ENCODE data around the gene UPK1B.
"Not testable (repeated sequence)": the region's sequence is repeated elsewhere in the genome, so short reads cannot be mapped to it uniquely, and the experiment has no call there.

Gene UPK1B

DNA sequence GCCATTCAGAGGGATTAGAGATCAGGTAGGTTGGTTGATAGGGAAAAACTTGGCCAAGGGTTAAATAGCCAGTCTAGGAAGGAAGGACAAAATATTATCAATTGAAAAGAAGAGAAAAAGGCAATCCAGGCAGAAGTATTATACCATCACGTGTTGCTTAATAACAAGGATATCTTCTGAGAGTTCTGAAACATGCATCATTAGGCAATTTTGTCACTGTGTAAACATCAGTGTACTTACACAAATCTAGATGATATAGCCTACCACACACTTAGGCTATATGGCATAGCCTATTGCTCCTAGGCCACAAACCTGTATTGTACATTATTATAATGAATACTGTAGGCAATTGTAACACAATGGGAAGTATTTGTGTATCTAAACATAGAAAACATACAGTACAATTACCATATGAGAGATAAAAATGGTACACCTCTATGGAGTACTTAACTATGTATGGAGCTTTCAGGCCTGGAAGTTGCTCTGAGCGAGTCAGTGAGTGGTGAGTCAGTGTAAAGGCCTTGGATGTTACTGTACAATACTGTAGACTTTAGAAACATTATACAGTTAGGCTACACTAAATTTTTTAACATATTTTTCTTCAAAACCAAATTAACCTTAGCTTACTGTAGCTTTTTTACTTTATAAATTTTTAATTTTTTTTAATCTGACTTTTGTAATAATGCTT lies 24.8 kb upstream of the UPK1B start:
- peaks cover 11% of the 10 kb centered on the region for H3K4me1 ChIP-seq (ENCODE audit: control insufficient read depth, insufficient read depth, low read length)
- no peaks in the 10 kb centered on the region for H3K27me3 ChIP-seq (ENCODE audit: control insufficient read depth, insufficient read depth, low read length)
- no peaks in the 10 kb centered on the region for H3K9me3 ChIP-seq (ENCODE audit: control insufficient read depth, low read length)
- no peak overlapping the region for H3K4me3 ChIP-seq (ENCODE audit: low read length)
- H3K36me3 ChIP-seq (ENCODE audit: control insufficient read depth, insufficient read depth, low read length): no peaks in the 10 kb centered on the region
- no peak overlapping the region for H3K9ac ChIP-seq (ENCODE audit: low read length)

DNA sequence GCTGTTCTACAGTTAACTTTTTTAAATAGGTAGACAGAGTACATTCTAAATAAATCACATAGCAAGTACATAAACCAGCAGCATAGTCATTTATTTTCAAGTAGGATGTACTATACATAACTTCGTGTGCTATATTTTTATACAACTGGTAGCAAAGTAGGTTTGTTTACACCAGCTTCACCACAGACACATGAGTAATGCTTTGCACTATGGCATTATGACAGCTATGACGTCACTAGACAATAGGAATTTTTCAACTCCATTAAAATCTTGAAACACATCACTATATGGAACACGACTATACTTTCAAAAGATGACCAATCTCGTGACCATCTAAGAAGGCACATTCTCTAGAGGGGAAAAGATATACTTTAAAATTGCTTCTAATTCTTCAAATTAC lies 23.9 kb upstream of the UPK1B start:
- Histone ChIP-seq H3K4me1 (ENCODE audit: control insufficient read depth, insufficient read depth, low read length) (peaks cover 11% of the 10 kb centered on the region), H3K9me3 (ENCODE audit: control insufficient read depth, low read length) (no peaks in the 10 kb centered on the region), H3K27me3 (ENCODE audit: control insufficient read depth, insufficient read depth, low read length) (no peaks in the 10 kb centered on the region), H3K36me3 (ENCODE audit: control insufficient read depth, insufficient read depth, low read length) (no peaks in the 10 kb centered on the region), H3K4me3 (ENCODE audit: low read length) (no peak overlapping the region), H3K9ac (ENCODE audit: low read length) (no peak overlapping the region)

DNA sequence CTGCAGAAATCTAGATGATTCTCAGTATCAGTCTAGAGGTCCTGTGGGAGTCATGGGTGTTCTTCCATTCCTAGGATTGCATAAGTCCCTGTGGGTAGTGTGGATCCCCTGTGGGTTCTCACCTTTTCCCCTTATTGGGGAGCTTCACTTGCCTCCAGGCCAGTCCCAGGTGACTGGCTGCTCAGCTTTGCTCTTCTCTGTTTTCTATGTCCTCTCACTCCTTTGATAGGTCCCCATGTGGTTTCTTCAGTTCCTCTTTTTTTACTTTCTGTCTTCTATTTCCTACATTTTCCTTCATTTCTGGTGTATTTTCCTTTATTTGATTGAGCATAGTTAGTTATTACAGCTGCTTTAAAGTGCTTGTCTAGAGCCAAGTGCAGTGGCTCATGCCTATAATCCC lies 16.5 kb upstream of the UPK1B start:
- Histone ChIP-seq H3K4me1 (ENCODE audit: control insufficient read depth, insufficient read depth, low read length) (no peaks in the 10 kb centered on the region), H3K27me3 (ENCODE audit: control insufficient read depth, insufficient read depth, low read length) (no peaks in the 10 kb centered on the region), H3K4me3 (ENCODE audit: low read length) (no peak overlapping the region), H3K9ac (ENCODE audit: low read length) (no peak overlapping the region), H3K9me3 (ENCODE audit: control insufficient read depth, low read length) (no peaks in the 10 kb centered on the region), H3K36me3 (ENCODE audit: control insufficient read depth, insufficient read depth, low read length) (no peaks in the 10 kb centered on the region)

DNA sequence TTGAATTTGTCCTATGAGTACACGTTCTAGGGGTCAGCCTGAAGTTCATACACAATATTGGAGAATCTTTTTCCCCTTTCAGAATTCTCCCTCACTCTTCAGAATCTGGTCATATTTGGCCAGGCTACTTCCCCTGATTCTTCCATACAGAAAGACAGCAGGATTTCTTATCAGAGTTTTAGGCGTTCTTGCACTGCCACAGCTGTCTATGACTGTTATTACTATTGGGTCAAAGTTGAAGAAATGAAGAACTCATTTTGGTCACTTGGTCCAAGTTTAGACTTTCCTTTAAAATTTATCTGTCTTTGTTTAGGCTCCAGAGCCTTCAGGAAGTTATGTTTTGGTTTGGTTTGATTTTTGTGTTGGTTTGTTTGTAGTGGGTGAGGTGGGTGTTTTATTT lies 15.4 kb upstream of the UPK1B start:
- no peaks in the 10 kb centered on the region for H3K27me3 ChIP-seq (ENCODE audit: control insufficient read depth, insufficient read depth, low read length)
- no peaks in the 10 kb centered on the region for H3K4me1 ChIP-seq (ENCODE audit: control insufficient read depth, insufficient read depth, low read length)
- no peaks in the 10 kb centered on the region for H3K9me3 ChIP-seq (ENCODE audit: control insufficient read depth, low read length)
- no peak overlapping the region for H3K9ac ChIP-seq (ENCODE audit: low read length)
- no peaks in the 10 kb centered on the region for H3K36me3 ChIP-seq (ENCODE audit: control insufficient read depth, insufficient read depth, low read length)
- H3K4me3 ChIP-seq (ENCODE audit: low read length): no peak overlapping the region

DNA sequence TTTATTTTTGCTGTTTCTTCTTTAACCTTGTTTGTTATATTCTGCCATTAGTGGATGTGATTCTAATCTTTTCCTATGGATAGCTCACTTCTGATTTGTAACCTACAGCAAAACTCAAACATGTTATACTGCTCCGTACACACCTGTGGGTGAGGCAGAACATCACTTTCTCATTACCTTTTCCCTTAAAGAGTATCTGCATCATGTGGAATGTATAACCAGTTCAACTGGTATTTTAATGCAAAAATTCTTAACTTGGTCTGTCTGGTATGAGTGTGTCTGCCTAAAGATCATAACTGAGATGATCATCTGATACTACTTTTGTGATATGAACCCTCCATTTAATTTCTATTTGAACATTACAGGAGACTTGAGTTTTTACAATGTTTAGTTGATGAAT lies 13.0 kb upstream of the UPK1B start:
- Histone ChIP-seq H3K9ac (ENCODE audit: low read length) (no peak overlapping the region), H3K9me3 (ENCODE audit: control insufficient read depth, low read length) (no peaks in the 10 kb centered on the region), H3K27me3 (ENCODE audit: control insufficient read depth, insufficient read depth, low read length) (no peaks in the 10 kb centered on the region), H3K4me1 (ENCODE audit: control insufficient read depth, insufficient read depth, low read length) (no peaks in the 10 kb centered on the region), H3K4me3 (ENCODE audit: low read length) (no peak overlapping the region), H3K36me3 (ENCODE audit: control insufficient read depth, insufficient read depth, low read length) (no peaks in the 10 kb centered on the region)

DNA sequence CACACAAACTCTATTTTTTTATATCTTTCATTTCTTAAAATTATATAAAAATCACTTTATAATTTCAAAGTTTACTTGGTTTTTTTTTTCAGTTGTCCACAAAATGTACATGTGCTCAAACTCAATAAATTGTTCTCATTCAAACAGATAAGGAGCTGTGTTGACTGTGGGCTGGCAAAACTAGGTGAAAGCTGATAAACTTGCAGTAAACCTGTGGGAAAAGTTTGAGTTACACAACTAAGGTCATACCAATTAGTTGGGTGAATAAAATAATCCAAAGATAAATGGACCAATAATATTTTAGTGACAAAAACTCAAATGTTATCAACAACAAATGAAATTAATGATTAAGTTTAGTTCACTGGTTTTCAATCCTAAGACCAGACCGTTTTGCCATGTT lies 12.6 kb upstream of the UPK1B start:
- no peaks in the 10 kb centered on the region for H3K4me1 ChIP-seq (ENCODE audit: control insufficient read depth, insufficient read depth, low read length)

DNA sequence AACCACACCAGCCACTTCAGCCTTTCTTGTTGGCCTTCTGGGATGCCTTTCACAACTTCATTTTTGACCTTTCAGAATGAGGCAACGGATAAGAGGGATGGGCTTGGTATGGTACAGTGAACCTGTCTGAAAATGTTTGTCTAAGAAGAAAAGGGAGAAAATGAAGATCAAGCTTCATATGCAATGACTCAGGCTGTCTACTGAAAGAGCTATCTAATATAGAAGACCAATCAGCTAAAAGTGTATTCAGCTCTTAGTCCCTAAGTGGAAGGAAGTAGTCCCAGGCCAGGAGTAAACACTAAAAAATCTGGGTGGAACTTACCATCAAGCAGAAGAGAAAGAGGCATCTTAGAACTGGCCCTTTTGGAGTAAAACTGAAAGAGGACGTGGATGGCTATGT lies 12.2 kb upstream of the UPK1B start:
- no peaks in the 10 kb centered on the region for H3K36me3 ChIP-seq (ENCODE audit: control insufficient read depth, insufficient read depth, low read length)
- H3K9ac ChIP-seq (ENCODE audit: low read length): no peak overlapping the region
- H3K9me3 ChIP-seq (ENCODE audit: control insufficient read depth, low read length): no peaks in the 10 kb centered on the region
- no peak overlapping the region for H3K4me3 ChIP-seq (ENCODE audit: low read length)
- no peaks in the 10 kb centered on the region for H3K4me1 ChIP-seq (ENCODE audit: control insufficient read depth, insufficient read depth, low read length)
- H3K27me3 ChIP-seq (ENCODE audit: control insufficient read depth, insufficient read depth, low read length): no peaks in the 10 kb centered on the region

More for the DNA sequence above, 12.6 kb upstream of the UPK1B start:
- no peaks in the 10 kb centered on the region for H3K27me3 ChIP-seq (ENCODE audit: control insufficient read depth, insufficient read depth, low read length)
- no peaks in the 10 kb centered on the region for H3K9me3 ChIP-seq (ENCODE audit: control insufficient read depth, low read length)
- H3K4me3 ChIP-seq (ENCODE audit: low read length): no peak overlapping the region
- H3K9ac ChIP-seq (ENCODE audit: low read length): no peak overlapping the region
- H3K36me3 ChIP-seq (ENCODE audit: control insufficient read depth, insufficient read depth, low read length): no peaks in the 10 kb centered on the region

DNA sequence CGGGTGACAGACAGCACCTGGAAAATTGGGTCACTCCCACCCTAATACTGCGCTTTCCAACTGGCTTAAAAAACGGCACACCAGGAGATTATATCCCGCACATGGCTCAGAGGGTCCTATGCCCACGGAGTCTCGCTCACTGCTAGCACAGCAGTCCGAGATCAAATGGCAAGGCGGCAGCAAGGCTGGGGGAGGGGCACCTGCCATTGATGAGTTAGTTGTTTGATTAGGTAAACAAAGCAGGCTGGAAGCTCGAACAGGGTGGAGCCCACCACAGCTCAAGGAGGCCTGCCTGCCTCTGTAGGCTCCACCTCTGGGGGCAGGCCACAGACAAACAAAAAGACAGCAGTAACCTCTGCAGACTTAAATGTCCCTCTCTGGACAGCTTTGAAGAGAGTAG lies 8.7 kb upstream of the UPK1B start:
- H3K4me3 ChIP-seq (ENCODE audit: low read length); H3K36me3 ChIP-seq (ENCODE audit: control insufficient read depth, insufficient read depth, low read length); H3K9me3 ChIP-seq (ENCODE audit: control insufficient read depth, low read length); H3K9ac ChIP-seq (ENCODE audit: low read length); H3K4me1 ChIP-seq (ENCODE audit: control insufficient read depth, insufficient read depth, low read length); H3K27me3 ChIP-seq (ENCODE audit: control insufficient read depth, insufficient read depth, low read length): not testable (repeated sequence)

DNA sequence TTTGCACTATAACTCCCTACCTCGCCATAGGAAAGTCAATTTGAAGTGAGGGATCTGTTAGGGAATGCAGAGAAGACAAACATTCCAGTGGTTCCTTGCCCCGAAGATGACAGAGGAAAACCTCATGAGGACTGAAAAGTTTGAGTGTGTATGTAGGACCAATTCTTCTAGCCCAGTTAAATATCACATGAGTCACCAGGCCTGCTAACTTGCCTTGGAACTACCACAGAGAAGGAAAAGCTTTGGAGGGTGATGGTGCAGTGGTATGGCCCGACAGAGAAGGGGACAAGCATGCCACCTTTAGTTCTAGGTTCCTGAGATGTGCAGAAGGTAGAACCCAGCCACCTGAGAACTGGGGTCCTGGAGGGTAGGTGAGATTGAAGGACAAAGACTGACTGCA lies 2.6 kb upstream of the UPK1B start:
- no peak overlapping the region for H3K4me3 ChIP-seq (ENCODE audit: low read length)
- peaks cover 4% of the 10 kb centered on the region for H3K4me1 ChIP-seq (ENCODE audit: control insufficient read depth, insufficient read depth, low read length)
- H3K27me3 ChIP-seq (ENCODE audit: control insufficient read depth, insufficient read depth, low read length): no peaks in the 10 kb centered on the region
- H3K9ac ChIP-seq (ENCODE audit: low read length): no peak overlapping the region
- no peaks in the 10 kb centered on the region for H3K36me3 ChIP-seq (ENCODE audit: control insufficient read depth, insufficient read depth, low read length)
- no peaks in the 10 kb centered on the region for H3K9me3 ChIP-seq (ENCODE audit: control insufficient read depth, low read length)

DNA sequence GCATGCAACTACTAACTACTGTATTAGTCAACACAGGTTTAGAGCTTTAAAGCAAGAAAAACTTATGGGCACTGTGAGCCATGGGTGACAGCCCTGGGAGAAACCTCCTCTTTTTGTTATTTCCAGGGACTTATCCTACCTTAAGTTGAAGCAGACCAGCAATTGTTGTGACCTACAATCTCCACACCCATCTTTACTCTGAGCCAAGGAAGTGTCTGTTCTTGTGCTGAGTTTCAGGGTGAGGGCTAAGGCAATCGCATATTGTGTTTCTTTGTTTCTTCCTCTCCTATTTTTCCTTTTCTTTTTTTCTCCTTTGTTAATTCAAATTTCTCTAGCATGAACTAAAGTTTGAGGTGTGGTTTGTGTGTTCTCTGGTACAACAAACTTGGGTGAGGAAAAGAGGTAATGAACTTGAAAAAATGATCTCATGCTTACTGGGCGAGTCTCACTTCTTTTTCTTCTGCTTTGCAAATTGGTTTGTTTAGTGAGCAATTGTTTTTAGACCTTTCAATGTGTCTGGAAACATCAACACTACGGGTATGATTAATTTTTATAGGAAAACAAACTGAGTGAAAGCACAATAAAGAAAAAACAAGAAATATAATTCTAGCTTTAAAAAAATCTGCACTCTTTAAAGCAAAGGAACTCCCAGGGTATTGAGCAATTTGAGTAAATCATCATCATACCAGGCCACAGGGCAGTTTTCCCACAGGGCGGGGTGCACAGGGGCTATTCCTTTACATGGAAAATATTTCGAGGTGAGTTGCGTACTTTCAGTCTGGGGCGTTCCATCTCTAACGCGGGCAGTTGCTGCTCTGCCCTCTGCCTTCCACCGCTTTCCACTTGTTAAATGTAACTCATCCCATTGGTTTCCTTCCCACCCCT lies 2.7 kb downstream of the UPK1B start:
- Histone ChIP-seq H3K36me3 (ENCODE audit: control insufficient read depth, insufficient read depth, low read length) (no peaks in the 10 kb centered on the region), H3K27me3 (ENCODE audit: control insufficient read depth, insufficient read depth, low read length) (no peaks in the 10 kb centered on the region), H3K9me3 (ENCODE audit: control insufficient read depth, low read length) (no peaks in the 10 kb centered on the region), H3K9ac (ENCODE audit: low read length) (peak overlapping the region; percentile 63), H3K4me1 (ENCODE audit: control insufficient read depth, insufficient read depth, low read length) (peaks cover 35% of the 10 kb centered on the region), H3K4me3 (ENCODE audit: low read length) (no peak overlapping the region)

DNA sequence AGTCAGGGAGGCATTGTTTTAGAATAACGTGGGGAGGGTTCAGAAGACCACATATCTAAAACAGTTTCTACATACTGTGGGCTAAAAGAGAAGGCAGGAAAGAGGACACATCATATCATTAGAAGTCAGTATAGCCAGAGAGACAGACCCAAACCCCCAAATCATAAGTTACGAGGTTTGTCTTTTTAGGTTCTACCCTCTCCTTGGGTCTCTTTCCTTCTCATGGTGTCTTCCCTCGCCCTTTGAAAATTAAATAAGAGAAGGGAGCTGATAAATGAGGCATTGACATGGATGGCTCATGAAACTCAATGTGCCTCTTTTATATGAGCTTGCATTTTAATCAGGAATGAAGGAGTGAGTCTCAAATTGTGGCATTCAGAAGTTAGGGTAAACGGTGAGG lies 3.4 kb downstream of the UPK1B start:
- H3K27me3 ChIP-seq (ENCODE audit: control insufficient read depth, insufficient read depth, low read length): no peaks in the 10 kb centered on the region
- no peaks in the 10 kb centered on the region for H3K36me3 ChIP-seq (ENCODE audit: control insufficient read depth, insufficient read depth, low read length)
- no peaks in the 10 kb centered on the region for H3K9me3 ChIP-seq (ENCODE audit: control insufficient read depth, low read length)
- H3K4me3 ChIP-seq (ENCODE audit: low read length): no peak overlapping the region
- peaks cover 42% of the 10 kb centered on the region for H3K4me1 ChIP-seq (ENCODE audit: control insufficient read depth, insufficient read depth, low read length)
- H3K9ac ChIP-seq (ENCODE audit: low read length): peak overlapping the region; percentile 63

DNA sequence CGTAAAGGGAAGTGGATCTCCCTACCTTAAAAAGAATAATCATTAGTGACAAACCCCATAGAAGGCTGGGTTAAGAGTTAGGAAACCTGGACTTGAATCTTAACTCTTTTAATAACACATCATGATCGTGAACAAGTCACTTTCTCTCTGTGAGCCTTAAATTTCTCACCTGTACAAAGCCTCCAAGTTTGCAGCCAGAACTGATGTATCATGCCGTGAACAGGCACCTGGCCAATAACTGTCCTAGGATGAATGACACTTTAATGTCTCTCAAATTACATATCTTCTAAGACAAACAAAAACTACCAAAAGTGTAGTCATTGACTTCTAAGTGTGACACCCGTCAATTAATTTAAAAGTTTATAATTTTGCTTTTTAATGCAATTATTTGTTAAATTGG lies 3.9 kb downstream of the UPK1B start:
- peak overlapping the region; percentile 63 for H3K9ac ChIP-seq (ENCODE audit: low read length)
- no peaks in the 10 kb centered on the region for H3K36me3 ChIP-seq (ENCODE audit: control insufficient read depth, insufficient read depth, low read length)
- peaks cover 47% of the 10 kb centered on the region for H3K4me1 ChIP-seq (ENCODE audit: control insufficient read depth, insufficient read depth, low read length)
- no peak overlapping the region for H3K4me3 ChIP-seq (ENCODE audit: low read length)
- H3K9me3 ChIP-seq (ENCODE audit: control insufficient read depth, low read length): no peaks in the 10 kb centered on the region
- H3K27me3 ChIP-seq (ENCODE audit: control insufficient read depth, insufficient read depth, low read length): no peaks in the 10 kb centered on the region

Data from mucosa of stomach (tissue), 1 donor.